DMS 273 (cell line): Measurements from ENCODE around the gene HOXB8.

Experiments used
- DNase-seq: peaks from one replicate; lab custom pipeline; 2025; ENCODE audit not compliant: unreplicated experiment; lab: John Stamatoyannopoulos, UW

The HOXB8 gene

DNA sequence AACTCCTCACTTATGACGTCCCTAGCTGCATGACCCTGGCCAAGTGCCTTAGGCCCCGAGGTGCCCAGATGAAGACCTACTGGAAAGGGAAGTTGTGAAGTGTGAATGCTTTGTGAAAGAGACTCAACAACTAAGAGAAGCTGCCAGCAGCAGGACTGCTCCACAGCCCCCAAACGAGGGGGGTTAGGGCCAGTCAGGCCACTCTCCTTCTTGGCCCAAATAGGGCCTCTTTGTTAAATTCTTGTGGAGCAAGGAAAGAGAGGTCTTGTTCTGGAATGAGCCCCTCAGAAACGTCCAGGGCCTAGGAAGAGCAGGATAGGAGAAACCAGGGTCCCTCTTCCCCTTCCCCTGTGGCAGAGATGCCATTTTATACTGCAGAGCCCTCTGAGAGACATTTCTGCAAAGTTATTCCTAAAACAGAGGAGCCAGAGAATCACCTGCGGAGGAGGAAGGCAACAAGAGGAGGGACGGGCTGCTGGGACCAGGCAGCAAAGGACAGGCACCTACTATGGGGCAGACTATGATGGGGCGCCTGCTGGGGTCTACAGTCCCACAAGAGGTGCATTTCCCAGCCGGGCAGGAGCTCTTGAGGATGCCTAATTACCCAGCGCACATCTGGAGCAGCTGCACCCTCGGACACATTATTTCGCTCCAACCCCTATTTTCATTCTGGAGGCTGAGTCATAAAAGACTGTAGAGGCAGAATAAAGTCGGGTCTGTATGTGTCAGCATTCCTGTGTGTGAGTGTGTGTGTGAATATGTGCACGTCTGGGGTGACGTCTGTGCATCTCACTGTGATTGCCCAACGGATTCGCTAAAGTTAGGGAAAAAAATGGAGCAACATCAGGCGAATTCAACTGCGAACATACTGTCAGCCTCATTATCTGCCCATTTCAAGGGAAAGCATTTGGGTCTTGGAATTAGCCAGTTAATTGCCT lies 22.5 kb upstream of the HOXB8 start:
- DNase-seq: no peak

DNA sequence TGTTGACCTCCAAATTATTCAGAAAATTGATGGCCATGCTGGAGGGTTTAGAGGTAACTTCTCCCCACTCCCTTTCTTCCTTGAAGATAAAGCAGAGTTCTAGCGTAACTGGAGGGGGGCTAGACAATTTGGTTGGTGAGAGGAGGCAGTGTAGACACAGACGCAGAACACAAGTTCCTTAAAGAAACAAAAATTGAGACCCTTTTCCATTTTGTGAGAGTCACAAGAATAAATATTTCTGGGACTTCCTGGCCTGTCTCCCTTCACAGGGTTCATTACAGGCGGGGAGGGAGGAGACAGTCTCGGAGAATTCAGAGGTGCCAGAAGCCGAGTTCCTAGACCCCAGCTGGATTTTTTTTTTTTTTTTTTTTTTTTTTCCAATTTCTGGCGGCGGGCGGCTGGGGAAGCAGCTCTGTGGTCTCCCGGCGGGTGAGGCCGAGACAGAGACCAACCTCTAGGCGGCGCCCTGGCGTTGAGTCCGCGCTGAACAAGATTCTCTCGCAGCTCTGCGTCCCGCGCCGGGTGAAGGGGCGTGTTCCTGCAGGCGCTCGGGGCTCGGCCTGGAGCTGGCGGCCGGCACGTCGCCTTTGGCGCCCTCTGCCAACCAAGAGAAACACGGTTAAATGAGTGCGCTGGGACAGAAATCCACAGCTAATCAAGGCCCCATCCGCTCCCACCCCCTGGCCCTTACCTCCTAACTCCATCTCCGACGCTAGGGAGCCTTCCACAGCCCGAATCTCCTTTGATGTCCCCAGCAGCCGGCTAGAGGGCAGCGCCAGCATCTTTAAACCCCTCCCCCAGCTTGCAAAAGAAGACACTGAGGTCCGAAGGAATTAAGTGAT lies 21.3 kb upstream of the HOXB8 start:
- DNase-seq: peak; percentile 93

DNA sequence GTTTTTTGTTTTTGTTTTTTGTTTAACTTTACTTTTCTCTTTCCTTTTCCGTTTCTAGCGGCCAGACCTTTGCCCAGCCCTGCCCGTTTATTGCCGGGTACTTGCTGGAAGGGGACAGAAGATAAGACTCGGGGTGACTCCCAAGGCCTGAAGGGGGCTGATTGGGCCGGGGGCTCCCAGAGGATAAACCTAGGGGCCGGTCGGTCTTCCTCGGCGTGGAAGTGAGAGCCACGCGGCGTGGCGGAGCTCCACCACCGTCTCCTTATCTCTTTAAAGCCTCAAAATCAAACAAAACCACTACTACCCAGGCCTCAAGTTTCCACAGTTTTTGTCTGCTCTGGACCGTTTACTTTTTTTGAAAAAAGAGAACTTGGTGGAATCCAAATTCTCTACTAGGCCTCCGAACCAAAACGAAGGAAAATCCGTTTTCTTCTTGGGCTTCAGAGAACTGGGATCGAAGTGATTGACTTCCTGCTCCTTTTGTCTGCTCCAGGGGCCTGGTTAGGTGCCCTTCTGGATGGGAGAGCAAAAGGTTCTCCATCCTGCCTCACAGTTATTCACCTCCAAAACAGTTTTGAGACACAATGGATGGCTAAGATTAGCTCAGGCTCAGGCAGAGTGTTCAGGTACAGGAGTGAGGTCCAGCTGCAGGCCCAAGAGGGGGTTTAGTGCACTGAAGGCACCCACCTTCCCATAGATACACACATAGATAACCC lies 19.6 kb upstream of the HOXB8 start:
- DNase-seq: no peak

DNA sequence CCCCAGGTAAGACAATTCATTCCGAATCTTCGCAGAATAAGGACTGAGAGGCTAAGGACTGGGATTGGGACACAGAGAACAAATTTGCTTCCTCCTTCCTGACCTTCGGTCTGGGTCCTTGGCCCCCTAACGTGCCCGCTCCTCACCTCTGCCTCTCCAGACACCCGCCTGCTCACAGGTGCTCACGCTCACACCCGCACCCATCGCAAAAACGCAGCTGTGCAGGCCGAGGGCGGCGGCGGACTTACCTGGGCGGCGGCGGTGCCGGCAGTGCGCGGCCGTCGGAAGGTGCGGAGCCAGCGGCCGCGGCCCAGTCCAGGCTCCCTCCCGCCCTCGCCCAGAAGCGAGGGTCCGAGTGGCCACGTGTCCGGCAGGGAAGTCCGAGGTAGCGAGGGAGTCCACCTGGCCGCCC lies 18.2 kb upstream of the HOXB8 start:
- no peak for DNase-seq

DNA sequence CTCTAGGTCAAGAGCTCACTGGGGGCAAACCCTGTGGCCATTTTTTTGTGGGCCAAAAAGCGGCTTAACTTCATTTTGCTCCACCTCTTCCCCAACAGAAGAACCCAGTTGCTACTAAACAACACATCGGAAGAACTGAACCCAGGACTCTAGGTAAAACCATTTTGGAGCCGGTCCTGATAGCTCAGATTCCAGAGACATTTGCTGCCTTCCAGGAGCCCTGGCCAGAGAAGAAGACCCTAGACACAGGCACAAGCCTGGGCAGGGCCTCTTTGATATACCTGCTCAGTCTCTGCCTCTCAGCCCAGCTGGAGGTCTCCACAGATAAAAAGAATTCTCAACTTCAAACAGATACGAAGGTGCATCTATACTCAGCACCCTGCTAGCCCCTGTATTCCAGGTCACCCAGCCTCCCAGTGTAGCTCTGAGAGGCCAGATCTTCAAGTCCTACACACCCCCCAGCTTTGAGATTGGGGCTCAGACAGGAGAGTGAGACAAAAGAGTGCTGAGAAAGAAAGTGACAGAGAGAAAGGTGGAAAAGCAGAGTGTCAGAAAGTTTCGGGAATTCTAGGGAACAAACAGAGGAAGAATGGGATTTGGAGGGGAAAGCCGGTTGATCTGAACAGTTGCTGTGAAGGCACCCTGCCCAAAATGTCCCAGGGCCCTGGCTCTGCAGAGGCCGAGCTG lies 17.6 kb upstream of the HOXB8 start:
- no peak for DNase-seq

DNA sequence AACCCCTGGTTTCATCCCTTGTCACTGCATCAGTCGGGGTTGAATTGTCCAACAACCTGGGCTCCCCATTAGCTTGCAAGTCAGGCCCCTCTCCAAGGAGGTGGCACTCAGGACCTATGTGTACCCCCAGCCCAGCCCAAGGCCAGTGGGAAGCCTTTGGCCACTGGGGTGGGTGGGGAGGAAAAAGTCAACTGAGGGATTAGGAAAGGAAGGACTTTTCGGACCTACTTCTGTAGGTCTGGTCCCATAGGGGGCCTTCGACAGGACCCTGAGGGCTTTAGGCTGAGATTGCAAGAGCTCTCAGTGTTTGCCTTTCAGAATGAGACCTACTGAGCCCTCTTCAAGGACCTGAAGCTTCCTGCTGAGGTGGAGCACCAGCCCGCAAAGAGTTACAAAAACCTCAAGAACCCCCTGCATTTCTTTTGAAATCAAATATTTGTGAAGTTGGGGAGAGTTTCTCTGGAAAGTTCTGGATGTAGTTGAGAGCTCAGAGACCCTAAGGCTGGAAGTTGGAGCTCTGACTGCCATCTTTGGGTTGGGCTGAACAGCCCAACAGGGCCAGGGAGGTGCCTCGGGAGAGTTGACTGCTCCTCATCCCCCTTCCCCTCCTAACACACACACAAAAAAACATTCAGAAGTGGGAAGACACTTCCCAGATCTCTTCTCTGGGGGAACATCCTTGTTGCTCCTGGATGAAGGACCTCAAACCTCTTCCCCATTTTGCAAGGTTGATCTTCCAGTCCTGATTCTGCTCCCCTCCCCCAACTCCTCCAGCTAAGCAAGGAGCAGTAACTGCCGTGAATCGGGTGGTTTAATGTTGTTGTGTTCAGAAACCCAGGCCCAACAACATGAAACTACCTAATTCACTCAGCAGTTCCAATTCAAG lies 16.8 kb upstream of the HOXB8 start:
- DNase-seq: no peak

DNA sequence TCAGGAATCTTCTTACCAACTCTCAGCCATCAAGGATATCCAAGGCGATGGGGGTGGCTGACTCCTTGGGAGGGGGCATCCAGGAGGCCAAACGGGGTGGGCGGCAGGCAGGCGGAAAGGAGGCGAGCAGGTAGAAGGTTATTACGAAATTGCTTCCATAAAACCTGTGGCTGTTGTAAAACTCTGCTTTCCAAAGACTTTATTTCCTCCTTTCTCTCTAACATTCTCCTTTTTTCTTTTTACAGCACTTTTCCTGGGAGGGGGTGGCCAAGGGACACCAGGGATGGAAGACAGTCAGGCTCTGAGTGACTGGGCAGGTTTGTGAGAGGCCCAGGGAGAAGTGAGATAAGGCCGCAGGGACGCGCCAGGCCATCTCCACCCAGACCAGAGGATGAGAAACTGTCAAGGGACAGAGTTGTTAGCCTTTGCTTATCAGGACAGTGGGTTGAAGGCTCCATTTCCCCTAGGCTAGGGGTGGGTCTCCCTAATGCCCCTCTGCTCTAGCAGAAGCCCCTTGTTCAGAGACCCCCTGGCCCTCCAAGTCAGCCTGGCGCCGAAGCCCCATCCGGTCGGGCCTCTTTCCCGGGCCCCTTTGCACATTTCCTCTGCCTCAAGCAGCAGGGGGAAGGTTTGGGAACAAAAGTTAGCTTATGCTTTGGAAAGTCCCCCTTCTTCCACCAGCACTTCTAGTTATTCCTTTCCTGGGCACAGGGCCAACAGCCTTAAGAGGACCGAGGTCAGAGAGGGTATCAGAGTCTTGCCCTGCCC lies 16.0 kb upstream of the HOXB8 start:
- no peak for DNase-seq

DNA sequence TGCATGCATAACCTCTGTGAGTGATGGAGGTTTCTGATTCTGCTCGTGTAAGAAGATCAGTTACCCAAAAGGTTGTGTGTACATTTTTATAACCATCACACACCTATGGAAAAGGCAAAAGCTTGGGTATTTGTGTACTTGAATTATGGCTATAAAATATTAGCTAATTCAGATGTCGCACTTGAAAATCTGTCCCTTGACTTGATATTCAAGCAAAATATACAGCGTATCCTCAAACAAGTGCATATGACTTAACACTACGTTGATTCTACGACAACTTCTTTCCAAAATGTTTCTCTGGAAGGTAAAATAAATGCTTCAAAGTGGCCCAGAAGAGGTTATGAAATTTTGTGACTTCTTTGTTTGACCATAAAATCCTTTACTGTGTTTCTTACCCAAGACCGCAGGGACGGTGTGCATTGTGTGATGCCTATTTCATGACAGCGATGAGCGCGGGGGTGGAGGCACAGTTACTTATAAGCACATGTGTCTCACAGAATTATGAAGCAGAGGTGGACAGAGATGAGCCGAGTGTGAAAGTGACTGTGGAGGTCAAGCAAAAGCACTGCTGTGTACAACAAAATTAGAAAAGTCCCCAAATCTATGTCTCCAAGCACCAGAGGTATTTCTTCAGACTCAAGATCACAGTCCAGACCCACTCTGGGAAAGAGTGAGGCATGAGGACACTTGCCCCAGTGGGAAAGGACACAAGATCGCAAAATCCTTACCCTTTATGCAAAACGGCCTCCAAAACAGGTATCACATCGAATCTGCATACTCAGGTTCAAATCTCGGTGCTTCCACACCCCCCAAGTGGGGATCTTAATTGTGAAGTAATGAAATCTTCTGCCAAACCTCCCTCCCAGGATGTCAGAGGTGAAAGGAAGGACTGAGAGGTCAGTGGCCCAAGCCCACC lies 15.2 kb upstream of the HOXB8 start:
- DNase-seq: no peak

DNA sequence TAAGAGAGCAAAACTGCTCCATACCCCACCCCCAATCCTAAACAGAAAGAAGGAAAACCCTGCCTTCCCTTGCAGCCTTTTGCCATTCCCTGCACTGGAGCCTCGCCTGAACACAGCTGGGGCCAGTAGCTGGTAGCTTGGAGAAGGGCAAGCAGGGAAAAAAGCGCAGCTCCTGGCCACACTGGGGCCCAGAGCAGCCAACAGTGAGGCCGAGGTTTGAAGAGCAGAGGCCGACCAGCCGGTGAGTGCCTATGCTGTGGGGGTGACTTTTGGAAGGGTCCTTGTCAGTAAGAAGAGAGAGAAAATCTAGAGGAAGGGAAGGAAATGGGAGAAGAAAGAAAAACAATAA lies 14.3 kb upstream of the HOXB8 start:
- no peak for DNase-seq

DNA sequence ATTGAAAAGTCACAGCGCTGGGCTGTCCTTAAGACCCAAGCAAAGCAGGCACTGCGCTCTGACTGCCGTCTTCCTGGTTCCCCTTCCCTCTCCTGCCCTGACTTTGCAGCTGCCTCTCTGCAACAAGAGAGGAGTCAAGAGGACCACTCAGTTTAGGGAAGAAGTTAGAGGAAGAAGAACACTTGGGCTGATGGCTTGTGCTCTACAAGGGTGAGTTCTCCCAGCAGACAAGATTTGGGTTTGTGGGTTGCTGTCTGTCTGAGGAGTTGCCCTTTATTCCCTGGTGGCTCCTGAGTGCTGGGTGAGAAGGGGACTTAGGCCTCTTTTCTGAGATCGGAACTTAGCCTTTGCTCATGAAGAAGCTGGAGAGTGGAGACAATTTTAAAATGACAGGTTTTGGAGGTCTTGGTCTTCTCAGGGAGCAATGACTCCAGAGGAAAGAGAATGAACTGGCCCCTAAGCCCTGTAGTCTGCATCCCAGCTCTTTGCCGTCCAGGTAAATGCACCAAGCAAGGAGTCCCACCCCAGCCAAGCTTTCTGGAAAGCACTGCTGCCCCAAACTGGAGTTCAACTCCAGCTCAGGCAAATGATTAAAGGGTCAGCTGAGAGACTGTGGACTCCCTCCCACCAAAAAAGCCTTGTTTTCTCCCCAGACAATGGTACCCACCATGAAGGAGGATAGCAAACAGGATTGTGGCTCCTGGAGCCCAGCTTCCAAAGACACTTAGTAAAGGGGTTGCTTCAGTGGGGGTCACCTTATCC lies 13.7 kb upstream of the HOXB8 start:
- no peak for DNase-seq

DNA sequence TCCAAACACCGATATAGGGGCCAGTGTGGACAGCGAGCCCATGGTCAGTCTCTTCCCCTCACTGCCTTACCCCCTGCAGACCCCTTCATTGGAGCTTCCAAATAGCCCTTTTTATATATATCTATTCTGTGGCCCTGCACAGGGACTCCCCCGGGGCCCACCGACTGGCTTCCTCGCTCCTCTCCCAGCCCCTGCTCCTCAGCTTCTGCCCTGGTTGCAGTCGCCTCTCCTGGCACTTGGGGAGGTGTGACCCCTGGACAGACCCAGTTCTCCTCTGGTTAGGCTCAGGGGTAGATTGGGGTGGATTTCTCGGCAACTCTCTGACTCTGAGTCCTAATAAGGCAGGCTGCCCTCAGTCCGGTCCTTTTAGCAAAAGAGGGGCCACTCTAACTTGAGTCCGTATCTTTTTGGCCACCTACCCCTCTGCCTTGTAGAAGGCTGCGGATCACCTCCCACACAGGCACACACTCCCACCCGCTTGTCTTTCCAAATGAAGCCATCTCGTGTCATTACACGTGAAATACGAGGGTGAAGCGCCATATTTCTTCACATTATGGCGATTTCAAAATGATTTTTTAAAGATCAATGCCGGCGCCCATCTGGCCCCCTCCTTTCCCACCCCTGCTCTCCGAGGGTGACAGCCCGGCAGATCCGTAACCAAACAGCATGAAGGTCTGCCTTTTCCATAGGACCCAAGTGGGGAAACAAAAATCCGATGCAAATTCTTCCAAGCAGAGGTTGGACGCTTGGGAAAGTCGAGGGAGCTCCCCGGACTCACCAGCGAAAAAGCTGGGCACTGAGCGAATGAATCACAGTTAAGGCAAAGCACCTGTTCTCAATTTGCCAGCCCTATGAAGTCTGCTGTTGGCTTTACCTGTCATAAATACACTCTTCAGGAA lies 12.8 kb upstream of the HOXB8 start:
- DNase-seq: no peak

DNA sequence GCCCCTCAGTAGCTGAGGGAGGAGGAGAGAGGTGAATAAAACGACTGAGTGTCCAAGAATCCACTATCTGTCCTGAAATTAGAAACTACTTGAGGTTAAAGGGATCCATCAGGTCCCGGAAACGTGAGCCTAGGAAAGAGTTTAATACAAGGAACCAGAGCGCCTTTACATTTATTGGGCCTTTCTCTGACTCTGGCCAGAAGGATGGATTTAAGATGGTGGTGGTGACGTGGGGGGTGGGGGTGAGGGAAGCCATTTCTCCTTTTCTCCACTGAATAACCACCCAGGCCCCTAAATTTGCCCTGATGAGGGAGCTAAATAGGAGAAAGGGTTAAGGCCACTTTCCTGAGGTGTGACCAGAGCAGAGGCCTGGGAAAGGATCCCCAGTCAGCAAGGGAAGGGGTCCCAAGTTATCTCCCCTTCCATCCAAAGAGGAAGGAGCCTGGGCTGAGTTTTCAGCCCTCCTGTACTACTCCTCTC lies 12.1 kb upstream of the HOXB8 start:
- DNase-seq: no peak

DNA sequence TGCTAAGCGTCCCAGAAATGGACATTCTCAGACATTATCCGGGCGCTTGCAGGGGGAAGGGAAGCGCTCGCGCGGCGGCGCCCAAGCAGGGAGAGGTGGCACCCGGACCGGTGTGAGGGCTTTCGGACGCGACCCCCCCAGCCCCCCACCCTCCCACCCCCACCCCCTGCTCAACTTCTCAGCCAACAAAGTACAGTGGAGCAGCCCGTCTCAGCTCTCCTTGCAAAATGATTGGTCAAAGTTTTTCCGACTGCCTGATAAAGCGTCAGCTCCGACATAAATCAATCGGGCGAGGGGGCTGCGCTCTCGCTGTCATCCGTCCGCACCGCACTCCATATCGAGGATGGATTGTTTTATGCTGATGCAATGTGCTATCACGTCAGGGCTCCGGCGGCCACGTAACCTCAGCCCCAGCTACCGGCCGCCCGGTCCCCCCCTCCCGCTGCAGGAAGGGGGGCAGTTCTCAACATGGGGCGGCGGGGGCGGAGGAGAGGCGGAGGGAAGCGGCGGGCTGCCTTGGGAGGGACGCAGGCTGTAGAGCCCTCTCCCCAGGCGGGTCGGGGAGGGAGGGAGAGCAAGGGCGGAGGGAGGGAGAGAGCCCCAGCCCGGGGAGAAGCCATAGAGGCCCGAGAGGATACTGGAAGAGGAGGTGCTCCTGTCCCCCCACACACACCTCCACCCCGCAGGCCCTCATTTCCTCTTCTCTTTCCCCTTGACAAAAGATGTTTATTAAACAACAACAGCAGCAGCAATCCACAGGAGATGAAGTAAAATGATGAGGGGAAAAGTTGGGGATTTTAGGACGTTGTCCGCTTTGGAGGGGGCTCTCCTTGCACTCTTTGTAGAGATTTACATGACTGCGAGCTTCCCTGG lies 11.4 kb upstream of the HOXB8 start, which contains the start of gene HOXB9:
HOXB9 (minus strand) TSS at position 114 of the 873 bp plus-strand sequence; CDS start at position 25, 89 bp downstream.
- DNase-seq: no peak

DNA sequence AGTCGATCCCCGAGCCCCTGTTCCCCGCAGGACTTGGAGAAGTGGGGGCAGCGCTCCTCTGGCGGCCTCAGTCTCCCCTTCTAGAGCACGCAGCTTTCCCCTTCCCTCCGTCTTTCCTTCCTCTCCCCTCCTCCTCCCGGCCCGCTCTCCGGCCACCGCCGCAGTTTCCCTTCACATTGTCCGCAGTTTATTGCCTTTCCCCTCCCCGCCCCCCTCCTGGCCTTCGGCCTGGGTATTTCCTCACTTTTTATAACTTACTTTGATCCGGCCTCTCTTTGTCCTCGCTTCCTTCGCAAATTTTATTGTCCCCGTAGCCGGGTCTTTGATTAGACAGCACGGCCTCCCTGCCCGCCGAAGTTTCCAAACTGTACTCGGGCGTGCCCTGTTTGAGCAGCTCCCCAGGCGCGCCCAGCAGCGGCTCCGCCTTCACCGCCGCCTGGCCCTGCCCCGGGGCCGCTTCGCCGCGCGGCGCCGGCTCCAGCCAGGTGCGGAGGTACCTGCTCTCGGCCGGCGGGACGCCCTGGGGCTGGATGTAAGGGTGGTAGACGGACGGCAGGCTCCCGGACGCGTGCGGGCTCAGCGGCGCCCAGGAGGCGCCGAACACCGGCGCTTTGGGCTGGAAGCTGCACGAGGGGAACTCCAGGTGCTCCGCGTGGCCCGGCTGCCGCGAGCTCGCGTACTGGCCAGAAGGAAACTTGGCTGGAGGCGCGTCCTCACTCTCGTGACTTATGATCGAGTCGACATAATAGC lies 10.6 kb upstream of the HOXB8 start:
- peak; percentile 34 for DNase-seq
